ENCODE data around the gene FN1.

DNA sequence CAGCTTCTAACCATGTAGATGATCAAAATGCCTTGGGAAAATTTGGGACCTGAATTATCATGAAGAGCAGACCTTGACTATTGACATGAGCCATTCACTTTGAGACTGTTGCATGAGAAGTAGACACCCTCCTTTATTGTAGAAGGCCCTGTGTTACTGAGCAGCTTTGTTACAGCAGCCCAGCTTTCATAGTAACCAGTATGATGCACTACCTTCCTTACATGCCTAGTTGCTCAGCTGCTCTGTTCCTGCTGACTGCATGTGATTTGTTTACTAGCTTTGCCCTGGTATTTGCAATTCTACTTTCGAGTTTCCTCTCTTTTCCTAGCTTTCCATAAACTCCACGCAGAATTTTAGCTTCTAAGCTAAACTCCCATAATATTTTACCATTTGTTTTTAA, 11.2 kb upstream of the FN1 start:
- TF ChIP-seq, protein P1, sequence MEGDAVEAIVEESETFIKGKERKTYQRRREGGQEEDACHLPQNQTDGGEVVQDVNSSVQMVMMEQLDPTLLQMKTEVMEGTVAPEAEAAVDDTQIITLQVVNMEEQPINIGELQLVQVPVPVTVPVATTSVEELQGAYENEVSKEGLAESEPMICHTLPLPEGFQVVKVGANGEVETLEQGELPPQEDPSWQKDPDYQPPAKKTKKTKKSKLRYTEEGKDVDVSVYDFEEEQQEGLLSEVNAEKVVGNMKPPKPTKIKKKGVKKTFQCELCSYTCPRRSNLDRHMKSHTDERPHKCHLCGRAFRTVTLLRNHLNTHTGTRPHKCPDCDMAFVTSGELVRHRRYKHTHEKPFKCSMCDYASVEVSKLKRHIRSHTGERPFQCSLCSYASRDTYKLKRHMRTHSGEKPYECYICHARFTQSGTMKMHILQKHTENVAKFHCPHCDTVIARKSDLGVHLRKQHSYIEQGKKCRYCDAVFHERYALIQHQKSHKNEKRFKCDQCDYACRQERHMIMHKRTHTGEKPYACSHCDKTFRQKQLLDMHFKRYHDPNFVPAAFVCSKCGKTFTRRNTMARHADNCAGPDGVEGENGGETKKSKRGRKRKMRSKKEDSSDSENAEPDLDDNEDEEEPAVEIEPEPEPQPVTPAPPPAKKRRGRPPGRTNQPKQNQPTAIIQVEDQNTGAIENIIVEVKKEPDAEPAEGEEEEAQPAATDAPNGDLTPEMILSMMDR (IDR thresholded peaks at IDR 0.05), result no peak
- TF ChIP-seq POLR2A (IDR thresholded peaks at IDR 0.05), result no peak

All from breast epithelium (tissue), 3 donors.